ENCODE results near the gene PLVAP.

DNA sequence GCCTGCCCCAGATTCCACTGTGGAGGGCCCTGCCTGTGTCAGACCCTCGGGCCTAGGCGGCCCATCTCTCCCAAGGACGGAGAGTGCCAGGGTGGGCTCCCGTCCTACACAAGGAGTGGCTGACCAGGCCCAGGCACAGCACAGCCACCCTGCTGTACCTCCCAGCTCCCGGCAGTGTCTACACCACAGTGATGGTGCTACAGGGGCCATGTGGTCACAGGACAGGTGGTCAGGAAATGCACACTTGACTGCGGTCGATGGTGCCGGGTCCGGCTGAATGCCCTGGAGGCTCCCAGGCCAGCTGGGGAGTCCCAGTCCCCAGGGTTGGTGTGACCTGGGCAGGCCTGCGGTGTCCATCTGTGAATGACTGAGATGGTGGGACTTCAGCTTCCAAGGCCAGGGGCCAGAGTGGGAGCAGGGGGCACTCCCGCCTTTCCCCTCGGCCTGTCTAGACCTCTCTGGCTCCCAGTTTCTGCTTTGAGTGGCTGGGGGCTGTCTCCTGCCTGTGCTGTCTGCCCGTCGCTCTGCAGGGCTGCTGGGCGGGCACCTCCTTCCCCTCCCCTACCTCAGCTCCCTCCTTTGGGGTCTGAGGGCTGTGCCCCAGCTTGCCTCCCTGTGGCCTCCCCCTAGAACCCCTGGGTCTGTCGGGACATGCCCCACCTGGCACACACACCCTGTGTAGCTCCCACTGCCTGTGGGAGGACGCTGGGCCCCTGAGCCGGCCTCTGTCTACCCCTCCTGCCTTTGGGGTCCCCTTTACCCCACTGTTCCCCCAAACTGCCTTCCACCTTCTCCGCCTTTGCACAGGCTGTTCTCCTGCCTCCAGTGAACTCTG, 55.3 kb downstream of the PLVAP start:
- TF ChIP-seq, protein P1, sequence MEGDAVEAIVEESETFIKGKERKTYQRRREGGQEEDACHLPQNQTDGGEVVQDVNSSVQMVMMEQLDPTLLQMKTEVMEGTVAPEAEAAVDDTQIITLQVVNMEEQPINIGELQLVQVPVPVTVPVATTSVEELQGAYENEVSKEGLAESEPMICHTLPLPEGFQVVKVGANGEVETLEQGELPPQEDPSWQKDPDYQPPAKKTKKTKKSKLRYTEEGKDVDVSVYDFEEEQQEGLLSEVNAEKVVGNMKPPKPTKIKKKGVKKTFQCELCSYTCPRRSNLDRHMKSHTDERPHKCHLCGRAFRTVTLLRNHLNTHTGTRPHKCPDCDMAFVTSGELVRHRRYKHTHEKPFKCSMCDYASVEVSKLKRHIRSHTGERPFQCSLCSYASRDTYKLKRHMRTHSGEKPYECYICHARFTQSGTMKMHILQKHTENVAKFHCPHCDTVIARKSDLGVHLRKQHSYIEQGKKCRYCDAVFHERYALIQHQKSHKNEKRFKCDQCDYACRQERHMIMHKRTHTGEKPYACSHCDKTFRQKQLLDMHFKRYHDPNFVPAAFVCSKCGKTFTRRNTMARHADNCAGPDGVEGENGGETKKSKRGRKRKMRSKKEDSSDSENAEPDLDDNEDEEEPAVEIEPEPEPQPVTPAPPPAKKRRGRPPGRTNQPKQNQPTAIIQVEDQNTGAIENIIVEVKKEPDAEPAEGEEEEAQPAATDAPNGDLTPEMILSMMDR (IDR thresholded peaks at IDR 0.05): no peak
- no peak for TF ChIP-seq POLR2A (IDR thresholded peaks at IDR 0.05)

Data from Peyer's patch (tissue), 4 donors.